ENCODE results near the gene HTR2A. TPM values are rescaled to one million over a fixed set of nuclear protein-coding genes. Genes with fewer than 3 reads are reported as not detected.
"Not testable (repeated sequence)": the region's sequence is repeated elsewhere in the genome, so short reads cannot be mapped to it uniquely, and the experiment has no call there.

HTR2A gene
- total RNA-seq, 1 experiment from 2014 or later: not detected

GRCh38 chr13:46822551-46822950, 74.3 kb downstream of the HTR2A start:
- Histone ChIP-seq H3K9me2 (replicated peaks; ENCODE audit: insufficient read depth, low read length) (no peaks in the 10 kb centered on the region), H3K4me3 (ENCODE audit: low read length) (no peak overlapping the region), H3K4me2 (ENCODE audit: low read depth, low read length, poor library complexity, severe bottlenecking) (no peak overlapping the region), H2AFZ (ENCODE audit: low read length) (no peak overlapping the region), H3K36me3 (ENCODE audit: insufficient read depth, low read length) (no peaks in the 10 kb centered on the region), H4K20me1 (ENCODE audit: insufficient read depth, low read depth, low read length) (no peaks in the 10 kb centered on the region), H3K79me2 (ENCODE audit: low read length) (no peaks in the 10 kb centered on the region), H3K9ac (ENCODE audit: low read length) (no peak overlapping the region), H3K27me3 (ENCODE audit: low read length) (no peaks in the 10 kb centered on the region), H3K9me3 (ENCODE audit: low read length) (no peaks in the 10 kb centered on the region), H3K4me1 (ENCODE audit: low read length) (no peaks in the 10 kb centered on the region), H3K27ac (ENCODE audit: low read length) (no peak overlapping the region)
- DNase-seq: no peak

DNA sequence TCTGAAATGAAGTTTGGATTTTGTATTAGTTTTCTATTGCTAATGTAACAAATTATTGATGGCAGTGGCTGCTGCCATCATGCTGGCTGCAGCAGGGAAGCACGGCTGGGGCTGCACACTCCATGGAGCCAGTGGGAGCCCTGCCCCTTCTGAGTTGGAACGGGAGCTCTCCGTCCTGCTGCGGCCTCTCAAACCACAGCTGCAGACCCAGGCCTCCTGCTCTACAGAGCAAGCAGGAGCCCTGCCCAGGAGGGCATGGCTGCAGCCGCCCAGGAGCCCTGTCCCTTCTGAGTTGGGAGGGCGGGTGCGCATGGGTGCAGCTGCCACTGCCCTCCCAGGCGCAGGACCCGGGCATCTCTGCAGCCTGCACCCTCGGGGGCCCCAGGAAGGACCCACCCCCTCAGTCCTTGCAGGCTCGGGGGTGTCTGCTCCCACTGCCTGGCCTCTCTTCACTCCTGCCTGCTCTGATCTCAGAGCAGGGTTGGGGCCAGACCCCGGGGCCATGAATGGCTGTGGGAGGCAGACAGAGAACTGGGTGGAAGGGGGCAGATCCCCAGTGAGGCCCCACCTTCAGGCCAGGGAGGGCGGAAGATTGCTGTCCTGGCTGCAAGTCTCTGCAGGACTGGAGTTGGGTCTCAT, 78.9 kb downstream of the HTR2A start:
- H3K9me3 ChIP-seq (ENCODE audit: low read length): no peaks in the 10 kb centered on the region
- H3K4me2 ChIP-seq (ENCODE audit: low read depth, low read length, poor library complexity, severe bottlenecking): no peak overlapping the region
- no peaks in the 10 kb centered on the region for H3K4me1 ChIP-seq (ENCODE audit: low read length)

DNA sequence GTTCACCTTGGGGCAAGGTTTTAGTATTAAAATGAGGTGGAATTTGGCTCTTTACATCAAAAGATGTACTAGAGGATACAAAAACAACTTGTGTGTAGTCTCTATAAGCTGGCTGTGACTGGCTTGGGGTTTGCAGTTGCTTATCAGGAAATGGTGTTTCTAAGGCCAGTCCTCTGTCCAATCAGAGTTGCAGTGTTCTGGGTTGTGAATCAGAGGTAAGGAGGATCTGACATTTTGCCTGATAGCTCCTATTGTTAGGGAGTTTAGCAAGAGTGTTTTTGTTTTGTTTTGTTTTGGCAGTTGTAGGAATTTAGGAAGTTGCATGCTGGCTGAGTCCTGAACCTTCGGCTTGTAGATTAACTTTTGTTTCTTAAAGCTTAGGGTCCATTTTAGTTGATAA, 79.8 kb downstream of the HTR2A start:
- H3K79me2 ChIP-seq (ENCODE audit: low read length): no peaks in the 10 kb centered on the region
- no peaks in the 10 kb centered on the region; the same call in 1 of the 2 replicates for H3K9me2 ChIP-seq (replicated peaks; ENCODE audit: insufficient read depth, low read length)
- H4K20me1 ChIP-seq (ENCODE audit: insufficient read depth, low read depth, low read length): no peaks in the 10 kb centered on the region
- no peak overlapping the region for H2AFZ ChIP-seq (ENCODE audit: low read length)
- no peak overlapping the region for H3K4me2 ChIP-seq (ENCODE audit: low read depth, low read length, poor library complexity, severe bottlenecking)
- DNase-seq: no peak
- H3K4me3 ChIP-seq (ENCODE audit: low read length): no peak overlapping the region
- no peak overlapping the region for H3K9ac ChIP-seq (ENCODE audit: low read length)
- H3K27ac ChIP-seq (ENCODE audit: low read length): no peak overlapping the region
- no peaks in the 10 kb centered on the region for H3K27me3 ChIP-seq (ENCODE audit: low read length)
- peaks cover 1% of the 10 kb centered on the region; the same call in 1 of the 2 replicates for H3K9me3 ChIP-seq (ENCODE audit: low read length)
- H3K36me3 ChIP-seq (ENCODE audit: insufficient read depth, low read length): no peaks in the 10 kb centered on the region
- no peaks in the 10 kb centered on the region for H3K4me1 ChIP-seq (ENCODE audit: low read length)

More for the DNA sequence above, 78.9 kb downstream of the HTR2A start:
- Histone ChIP-seq H3K27ac (ENCODE audit: low read length) (no peak overlapping the region), H4K20me1 (ENCODE audit: insufficient read depth, low read depth, low read length) (no peaks in the 10 kb centered on the region), H3K9ac (ENCODE audit: low read length) (no peak overlapping the region), H3K79me2 (ENCODE audit: low read length) (no peaks in the 10 kb centered on the region), H3K9me2 (replicated peaks; ENCODE audit: insufficient read depth, low read length) (no peaks in the 10 kb centered on the region; the same call in 1 of the 2 replicates), H3K4me3 (ENCODE audit: low read length) (no peak overlapping the region), H2AFZ (ENCODE audit: low read length) (no peak overlapping the region), H3K36me3 (ENCODE audit: insufficient read depth, low read length) (no peaks in the 10 kb centered on the region), H3K27me3 (ENCODE audit: low read length) (no peaks in the 10 kb centered on the region)
- no peak for DNase-seq

GRCh38 chr13:46816371-46816770, 80.5 kb downstream of the HTR2A start:
- H3K4me2 ChIP-seq (ENCODE audit: low read depth, low read length, poor library complexity, severe bottlenecking): no peak overlapping the region
- no peak for DNase-seq
- no peak overlapping the region for H3K27ac ChIP-seq (ENCODE audit: low read length)
- H3K9me2 ChIP-seq (replicated peaks; ENCODE audit: insufficient read depth, low read length): no peaks in the 10 kb centered on the region; the same call in 1 of the 2 replicates
- no peaks in the 10 kb centered on the region for H3K79me2 ChIP-seq (ENCODE audit: low read length)
- H2AFZ ChIP-seq (ENCODE audit: low read length): no peak overlapping the region
- no peak overlapping the region for H3K9ac ChIP-seq (ENCODE audit: low read length)
- no peaks in the 10 kb centered on the region for H4K20me1 ChIP-seq (ENCODE audit: insufficient read depth, low read depth, low read length)
- peaks cover 6% of the 10 kb centered on the region; the same call in 1 of the 2 replicates for H3K9me3 ChIP-seq (ENCODE audit: low read length)
- no peak overlapping the region for H3K4me3 ChIP-seq (ENCODE audit: low read length)
- H3K36me3 ChIP-seq (ENCODE audit: insufficient read depth, low read length): no peaks in the 10 kb centered on the region
- no peaks in the 10 kb centered on the region for H3K27me3 ChIP-seq (ENCODE audit: low read length)
- H3K4me1 ChIP-seq (ENCODE audit: low read length): no peaks in the 10 kb centered on the region

- Histone ChIP-seq H3K4me1 (ENCODE audit: low read length) (no peaks in the 10 kb centered on the region), H4K20me1 (ENCODE audit: insufficient read depth, low read depth, low read length) (no peaks in the 10 kb centered on the region), H3K4me3 (ENCODE audit: low read length) (no peak overlapping the region), H3K9me3 (ENCODE audit: low read length) (peaks cover 6% of the 10 kb centered on the region; the same call in 1 of the 2 replicates), H2AFZ (ENCODE audit: low read length) (no peak overlapping the region), H3K4me2 (ENCODE audit: low read depth, low read length, poor library complexity, severe bottlenecking) (no peak overlapping the region), H3K79me2 (ENCODE audit: low read length) (no peaks in the 10 kb centered on the region), H3K27me3 (ENCODE audit: low read length) (no peaks in the 10 kb centered on the region), H3K9ac (ENCODE audit: low read length) (no peak overlapping the region), H3K36me3 (ENCODE audit: insufficient read depth, low read length) (no peaks in the 10 kb centered on the region), H3K9me2 (replicated peaks; ENCODE audit: insufficient read depth, low read length) (no peaks in the 10 kb centered on the region; the same call in 1 of the 2 replicates), H3K27ac (ENCODE audit: low read length) (no peak overlapping the region)
- no peak for DNase-seq
Observed at GRCh38 chr13:46812301-46812797, 84.5 kb downstream of the HTR2A start.

GRCh38 chr13:46810440-46810839, 86.4 kb downstream of the HTR2A start:
- Histone ChIP-seq H3K9me3 (ENCODE audit: low read length) (peaks cover 6% of the 10 kb centered on the region; the same call in 1 of the 2 replicates), H3K79me2 (ENCODE audit: low read length) (no peaks in the 10 kb centered on the region), H2AFZ (ENCODE audit: low read length) (no peak overlapping the region), H3K9ac (ENCODE audit: low read length) (no peak overlapping the region), H3K27ac (ENCODE audit: low read length) (no peak overlapping the region), H3K4me1 (ENCODE audit: low read length) (no peaks in the 10 kb centered on the region), H3K9me2 (replicated peaks; ENCODE audit: insufficient read depth, low read length) (no peaks in the 10 kb centered on the region; the same call in 1 of the 2 replicates), H3K36me3 (ENCODE audit: insufficient read depth, low read length) (no peaks in the 10 kb centered on the region), H4K20me1 (ENCODE audit: insufficient read depth, low read depth, low read length) (no peaks in the 10 kb centered on the region), H3K27me3 (ENCODE audit: low read length) (no peaks in the 10 kb centered on the region), H3K4me3 (ENCODE audit: low read length) (no peak overlapping the region), H3K4me2 (ENCODE audit: low read depth, low read length, poor library complexity, severe bottlenecking) (no peak overlapping the region)
- no peak for DNase-seq

DNA sequence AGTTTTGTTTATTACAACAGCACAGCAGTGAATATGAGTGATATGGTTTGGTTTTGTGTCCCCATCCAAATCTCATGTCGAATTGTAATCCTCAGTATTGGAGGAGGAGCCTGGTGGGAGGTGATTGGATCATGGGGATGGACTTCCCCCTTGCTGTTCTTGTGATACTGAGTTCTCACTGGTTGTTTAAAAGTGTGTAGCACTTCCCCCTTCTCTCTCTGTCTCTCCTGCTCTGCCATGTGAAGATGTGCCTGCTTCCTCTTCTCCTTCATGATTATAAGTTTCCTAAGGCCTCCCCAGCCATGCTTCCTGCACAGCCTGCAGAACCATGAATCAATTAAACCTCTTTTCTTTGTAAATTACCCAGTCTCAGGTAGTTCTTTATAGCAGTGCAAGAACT, 91.9 kb downstream of the HTR2A start:
- H2AFZ ChIP-seq (ENCODE audit: low read length); H3K27me3 ChIP-seq (ENCODE audit: low read length); H3K27ac ChIP-seq (ENCODE audit: low read length); H3K4me1 ChIP-seq (ENCODE audit: low read length); H3K36me3 ChIP-seq (ENCODE audit: insufficient read depth, low read length); DNase-seq; H3K79me2 ChIP-seq (ENCODE audit: low read length); H3K4me2 ChIP-seq (ENCODE audit: low read depth, low read length, poor library complexity, severe bottlenecking); H3K9ac ChIP-seq (ENCODE audit: low read length); H3K9me2 ChIP-seq (replicated peaks; ENCODE audit: insufficient read depth, low read length); H3K4me3 ChIP-seq (ENCODE audit: low read length); H3K9me3 ChIP-seq (ENCODE audit: low read length); H4K20me1 ChIP-seq (ENCODE audit: insufficient read depth, low read depth, low read length): not testable (repeated sequence)

GRCh38 chr13:46804391-46804815, 92.5 kb downstream of the HTR2A start:
- no peak overlapping the region for H2AFZ ChIP-seq (ENCODE audit: low read length)
- no peaks in the 10 kb centered on the region for H3K4me1 ChIP-seq (ENCODE audit: low read length)
- no peaks in the 10 kb centered on the region for H3K27me3 ChIP-seq (ENCODE audit: low read length)
- H3K9me2 ChIP-seq (replicated peaks; ENCODE audit: insufficient read depth, low read length): no peaks in the 10 kb centered on the region
- no peak overlapping the region for H3K4me2 ChIP-seq (ENCODE audit: low read depth, low read length, poor library complexity, severe bottlenecking)
- no peak overlapping the region for H3K9ac ChIP-seq (ENCODE audit: low read length)
- no peaks in the 10 kb centered on the region for H4K20me1 ChIP-seq (ENCODE audit: insufficient read depth, low read depth, low read length)
- no peak for DNase-seq
- no peak overlapping the region for H3K4me3 ChIP-seq (ENCODE audit: low read length)
- no peaks in the 10 kb centered on the region for H3K79me2 ChIP-seq (ENCODE audit: low read length)
- H3K27ac ChIP-seq (ENCODE audit: low read length): no peak overlapping the region
- no peaks in the 10 kb centered on the region for H3K9me3 ChIP-seq (ENCODE audit: low read length)
- H3K36me3 ChIP-seq (ENCODE audit: insufficient read depth, low read length): no peaks in the 10 kb centered on the region

Measured in Karpas-422 (cell line).